Naive B cell (primary cell): Measurements from ENCODE around the gene IFT52. TPM values are rescaled to one million over a fixed set of nuclear protein-coding genes. Genes with fewer than 3 reads are reported as not detected.
"Not testable (repeated sequence)": the region's sequence is repeated elsewhere in the genome, so short reads cannot be mapped to it uniquely, and the experiment has no call there.

ENCODE experiments used
- ATAC-seq, 2 donors: fragments of 150-1000 bp; cut with Tn5 transposase; 2 replicates each; pipeline ENCODE4 v1.10.0; 2021; ENCODE audit warnings: low read depth in 2 of 2, mild to moderate bottlenecking in 2 of 2, moderate library complexity in 2 of 2
- DNase-seq: peaks from one replicate; pipeline ENCODE4 v3.0.0; 2022
- H3K27ac Mint-ChIP-seq, 6 donors: one replicate each; pipeline ENCODE4 v1.8.0; 2020 to 2022; ENCODE audit warnings: mild to moderate bottlenecking in 6 of 6, mixed read lengths in 6 of 6, moderate library complexity in 5 of 6, inconsistent platforms in 2 of 6
- H3K27me3 Mint-ChIP-seq, 3 donors: one replicate each; pipeline ENCODE4 v1.8.0; 2021 to 2022; ENCODE audit warnings: mixed read lengths in 3 of 3, mild to moderate bottlenecking in 1 of 3
- H3K36me3 Mint-ChIP-seq, 2 donors: one replicate each; pipeline ENCODE4 v1.8.0; 2020 to 2022; ENCODE audit warnings: mixed read lengths in 2 of 2, inconsistent platforms in 1 of 2, mild to moderate bottlenecking in 1 of 2
- H3K4me1 Mint-ChIP-seq, 3 donors: one replicate each; pipeline ENCODE4 v1.8.0; 2020 to 2022; ENCODE audit warnings: mixed read lengths in 3 of 3, inconsistent platforms in 1 of 3, mild to moderate bottlenecking in 1 of 3, moderate library complexity in 1 of 3
- H3K4me3 Mint-ChIP-seq, 8 donors: one replicate each; pipeline ENCODE4 v1.8.0; 2020 to 2022; ENCODE audit warnings: mild to moderate bottlenecking in 8 of 8, mixed read lengths in 8 of 8, moderate library complexity in 8 of 8, inconsistent platforms in 2 of 8
- H3K9me3 Mint-ChIP-seq, 7 donors: one replicate each; pipeline ENCODE4 v1.8.0; 2020 to 2022; ENCODE audit warnings: mixed read lengths in 7 of 7, mild to moderate bottlenecking in 5 of 7, inconsistent platforms in 2 of 7, moderate library complexity in 1 of 7
- polyA plus RNA-seq, 6 donors: library from polyadenylated mRNA; unstranded; fragments of 300-500 nt; fragmentation: Illumina TruSeq; gene quantifications; one replicate each; pipeline ENCODE4 v1.2.3, GENCODE V29; 2021; ENCODE audit warnings: low read depth in 6 of 6

Gene IFT52
- polyA plus RNA-seq, 6 donors from 2014 or later: 28.8 to 38.0 (median 32.0) TPM

GRCh38 chr20:43636429-43636828 lies 45.7 kb downstream of the IFT52 start:
- no peak for ATAC-seq
- peaks cover 25 to 29% of the 10 kb centered on the region in 2 donors for H3K36me3 Mint-ChIP-seq
- no peaks in the 10 kb centered on the region for H3K4me1 Mint-ChIP-seq
- H3K27ac Mint-ChIP-seq: no peak overlapping the region
- no peak for DNase-seq
- H3K9me3 Mint-ChIP-seq: no peaks in the 10 kb centered on the region
- no peak overlapping the region for H3K4me3 Mint-ChIP-seq
- H3K27me3 Mint-ChIP-seq: no peaks in the 10 kb centered on the region

GRCh38 chr20:43642548-43642947 lies 51.8 kb downstream of the IFT52 start:
- H3K4me3 Mint-ChIP-seq: no peak overlapping the region
- no peaks in the 10 kb centered on the region for H3K9me3 Mint-ChIP-seq
- peak overlapping the region in 1 of 6 donors; percentile 52 for H3K27ac Mint-ChIP-seq
- H3K4me1 Mint-ChIP-seq: no peaks in the 10 kb centered on the region
- DNase-seq: no peak
- no peak for ATAC-seq
- H3K27me3 Mint-ChIP-seq: no peaks in the 10 kb centered on the region
- H3K36me3 Mint-ChIP-seq: peaks cover 11 to 20% of the 10 kb centered on the region in 2 donors

- peaks cover 0 to 6% (median 3%) of the 10 kb centered on the region in 3 donors for H3K4me1 Mint-ChIP-seq
- peak overlapping the region in 1 of 6 donors; percentile 23 for H3K27ac Mint-ChIP-seq
Measured at GRCh38 chr20:43650997-43651525, 60.3 kb downstream of the IFT52 start.

GRCh38 chr20:43651650-43652184 lies 61.0 kb downstream of the IFT52 start:
- H3K4me1 Mint-ChIP-seq, H3K36me3 Mint-ChIP-seq, H3K27me3 Mint-ChIP-seq, H3K4me3 Mint-ChIP-seq, ATAC-seq, DNase-seq, H3K9me3 Mint-ChIP-seq: not testable (repeated sequence)
- H3K27ac Mint-ChIP-seq: peak overlapping the region in 1 of 6 donors; percentile 66

More at GRCh38 chr20:43650997-43651525, 60.3 kb downstream of the IFT52 start:
- Mint-ChIP-seq H3K4me3 (no peak overlapping the region), H3K9me3 (no peaks in the 10 kb centered on the region), H3K36me3 (peaks cover 0 to 9% of the 10 kb centered on the region in 2 donors), H3K27me3 (no peaks in the 10 kb centered on the region)
- ATAC-seq: no peak
- no peak for DNase-seq

- DNase-seq (no peak), ATAC-seq (no peak)
- Mint-ChIP-seq H3K27me3 (no peaks in the 10 kb centered on the region), H3K36me3 (no peaks in the 10 kb centered on the region), H3K27ac (peak overlapping the region in 2 of 6 donors; percentile 42 to 52), H3K9me3 (no peaks in the 10 kb centered on the region), H3K4me3 (no peak overlapping the region), H3K4me1 (peaks cover 11 to 22% (median 20%) of the 10 kb centered on the region in 3 donors)
Measured at GRCh38 chr20:43653966-43654365, 63.2 kb downstream of the IFT52 start.

- H3K27ac Mint-ChIP-seq: peak overlapping the region in 1 of 6 donors; percentile 97
- not testable (repeated sequence) for ATAC-seq, DNase-seq, H3K27me3 Mint-ChIP-seq, H3K9me3 Mint-ChIP-seq, H3K4me3 Mint-ChIP-seq, H3K36me3 Mint-ChIP-seq
- peaks cover 6 to 22% (median 20%) of the 10 kb centered on the region in 3 donors for H3K4me1 Mint-ChIP-seq
Measured at GRCh38 chr20:43655176-43655575, 64.4 kb downstream of the IFT52 start.

- DNase-seq: no peak
- Mint-ChIP-seq H3K4me1 (peaks cover 8 to 22% (median 20%) of the 10 kb centered on the region in 3 donors), H3K27me3 (no peaks in the 10 kb centered on the region), H3K4me3 (peak overlapping the region in 7 of 8 donors; percentile 81 to 96 (median 95)), H3K9me3 (no peaks in the 10 kb centered on the region), H3K27ac (peak overlapping the region; percentile 47 to 99 (median 97)), H3K36me3 (no peaks in the 10 kb centered on the region)
- no peak for ATAC-seq
Measured at GRCh38 chr20:43655937-43656336, 65.2 kb downstream of the IFT52 start.

- Mint-ChIP-seq H3K27ac (peak overlapping the region; percentile 97 to 99 (median 99)), H3K27me3 (no peaks in the 10 kb centered on the region), H3K36me3 (no peaks in the 10 kb centered on the region), H3K4me1 (peaks cover 8 to 22% (median 20%) of the 10 kb centered on the region in 3 donors), H3K9me3 (no peaks in the 10 kb centered on the region), H3K4me3 (peak overlapping the region; percentile 88 to 96 (median 96))
- ATAC-seq (no peak), DNase-seq (no peak)
Measured at GRCh38 chr20:43658069-43658722, 67.5 kb downstream of the IFT52 start.

GRCh38 chr20:43658723-43659419 lies 68.1 kb downstream of the IFT52 start:
- Mint-ChIP-seq H3K4me1 (peaks cover 8 to 26% (median 20%) of the 10 kb centered on the region in 3 donors), H3K36me3 (no peaks in the 10 kb centered on the region), H3K9me3 (no peaks in the 10 kb centered on the region), H3K4me3 (peak overlapping the region in 2 of 8 donors; percentile 88 to 96), H3K27me3 (no peaks in the 10 kb centered on the region), H3K27ac (peak overlapping the region in 5 of 6 donors; percentile 20 to 99 (median 38))
- DNase-seq (no peak), ATAC-seq (no peak)

- Mint-ChIP-seq H3K27me3 (no peaks in the 10 kb centered on the region), H3K4me3 (peak overlapping the region in 2 of 8 donors; percentile 43 to 49), H3K9me3 (no peaks in the 10 kb centered on the region), H3K27ac (no peak overlapping the region), H3K36me3 (no peaks in the 10 kb centered on the region), H3K4me1 (peaks cover 3 to 30% (median 8%) of the 10 kb centered on the region in 3 donors)
- no peak for ATAC-seq
- DNase-seq: no peak
Measured at GRCh38 chr20:43662943-43663655, 72.4 kb downstream of the IFT52 start.

GRCh38 chr20:43665466-43666176 lies 74.9 kb downstream of the IFT52 start:
- Mint-ChIP-seq H3K9me3 (no peaks in the 10 kb centered on the region), H3K4me1 (peaks cover 0 to 45% (median 5%) of the 10 kb centered on the region in 3 donors), H3K36me3 (no peaks in the 10 kb centered on the region), H3K4me3 (peak overlapping the region; percentile 47 to 79 (median 65)), H3K27me3 (no peaks in the 10 kb centered on the region), H3K27ac (peak overlapping the region in 5 of 6 donors; percentile 44 to 91 (median 78))
- DNase-seq (no peak), ATAC-seq (no peak)

- DNase-seq: peak; percentile 83
- H3K4me3 Mint-ChIP-seq: peak within 1 kb of the TSS; percentile 75 to 94 (median 83)
- peaks cover 0 to 45% (median 5%) of the 10 kb centered on the region in 3 donors for H3K4me1 Mint-ChIP-seq
- no peaks in the 10 kb centered on the region for H3K27me3 Mint-ChIP-seq
- ATAC-seq: peak; percentile 93 to 94
- H3K36me3 Mint-ChIP-seq: no peaks in the 10 kb centered on the region
- no peaks in the 10 kb centered on the region for H3K9me3 Mint-ChIP-seq
- peak within 1 kb of the TSS; percentile 66 to 97 (median 91) for H3K27ac Mint-ChIP-seq
Measured at GRCh38 chr20:43666376-43667328, 75.9 kb downstream of the IFT52 start, which contains the start of gene MYBL2. MYBL2 (plus strand) TSS chr20:43667114; CDS start chr20:43667284, 170 bp downstream.
